Ovary (tissue), 9 donors: ENCODE results near the gene ZNF423. TPM values are rescaled to one million over a fixed set of nuclear protein-coding genes. Genes with fewer than 3 reads are reported as not detected.

Experiments
- DNase-seq, 5 donors: peaks; one replicate each; pipeline ENCODE4 v3.0.0-alpha.2; 2019 to 2020
- H3K27ac ChIP-seq, 2 donors: fragments of 200-600 bp; one replicate each; pipeline versions ENCODE4 v1.5.1 to v1.8.0; 2019 to 2022
- H3K27me3 ChIP-seq: fragments of 200-600 bp; one replicate; pipeline ENCODE4 v1.8.0; 2022
- H3K36me3 ChIP-seq: fragments of 200-600 bp; sonication (generic); one replicate; pipeline ENCODE4 v1.5.1; 2019
- H3K4me1 ChIP-seq: one replicate; pipeline ENCODE4 v1.8.1; 2013; ENCODE audit warnings: mild to moderate bottlenecking, moderate library complexity; ENCODE audit not compliant: insufficient read depth
- H3K4me3 ChIP-seq: fragments of 200-600 bp; sonication (generic); one replicate; pipeline ENCODE4 v1.5.1; 2017
- H3K9me3 ChIP-seq, 2 donors: fragments of 200-600 bp in 1 of 2; sonication (generic) in 1 of 2; one replicate each; pipeline versions ENCODE4 v1.5.1 to v1.8.1; 2013 to 2019; ENCODE audit warnings: mild to moderate bottlenecking in 1 of 2, moderate library complexity in 1 of 2
- EP300 ChIP-seq: sonication (generic); formaldehyde crosslinking; IDR thresholded peaks from one replicate; pipeline ENCODE4 v1.6.1; 2017; ENCODE audit warnings: antibody characterized with exemption
- POLR2A ChIP-seq: fragments of 450-650 bp; IDR thresholded peaks from one replicate; pipeline ENCODE4 v1.6.1; 2017; ENCODE audit warnings: antibody characterized with exemption, mild to moderate bottlenecking, moderate library complexity
- WGBS, 3 donors: extraction: QIAGEN DNeasy Blood & Tissue Kit in 1 of 3; methylation state at CpG; one replicate each; pipeline versions ENCODE4 v1.1.5 to v1.1.7; 2013 to 2017; 5-methylcytosine and 5-hydroxymethylcytosine counted together
- intact Hi-C, 4 donors: fragments of 100-400 bp; cut with DNase I; formaldehyde crosslinking; loops; one replicate each; pipeline versions ENCODE4 v1.11.0 to v1.15.1; 2022 to 2023
- polyA plus RNA-seq, 2 donors: library from polyadenylated mRNA; stranded (reverse); fragments of 200-250 nt in 1 of 2; fragments of 350-450 nt in 1 of 2; fragmentation: Illumina TruSeq in 1 of 2; extraction: RNeasy Lipid Tissue Mini Kit (QIAGEN cat#74804) in 1 of 2; gene quantifications; one replicate each; pipeline ENCODE4 v1.2.3, GENCODE V29; 2013 to 2014
- total RNA-seq, 7 donors: library from RNA; depleted of rRNA in 2 of 7; stranded (reverse); fragments of >200 nt in 2 of 7; fragmentation: NEBNext Ultra II Directional in 3 of 7; extraction: Animal tissue kit (Norgen Biotek cat#: 25700) in 3 of 7; gene quantifications; one replicate each; pipeline versions ENCODE4 v1.1.0 to v1.2.4, GENCODE V29; 2016 to 2023
- TF ChIP-seq, protein P1 (sequence below), 3 donors: fragments of 450-650 bp in 2 of 3; fragments of 200-600 bp in 1 of 3; IDR thresholded peaks; one replicate each; pipeline versions ENCODE4 v1.5.1 to v1.8.0; 2016 to 2022; ENCODE audit warnings: antibody characterized with exemption in 3 of 3, mild to moderate bottlenecking in 1 of 3
- donor health status: DM: no; HTN: no; CAD: no; lungs with moderate emphysema.
- donor health status: DM: no; HTN: no; CAD: no.
- donor health status: Bipolar disorder and iron deficiency.
- donor health status: DM: yes; HTN: yes; CAD: no.
- donor health status: DM: no; HTN: no; CAD: no.
- donor health status: DM: yes; HTN: yes; CAD: no.

ZNF423 gene
- total and polyA plus RNA-seq, 9 donors, result 3.3 to 40.3 (median 12.4) TPM

DNA sequence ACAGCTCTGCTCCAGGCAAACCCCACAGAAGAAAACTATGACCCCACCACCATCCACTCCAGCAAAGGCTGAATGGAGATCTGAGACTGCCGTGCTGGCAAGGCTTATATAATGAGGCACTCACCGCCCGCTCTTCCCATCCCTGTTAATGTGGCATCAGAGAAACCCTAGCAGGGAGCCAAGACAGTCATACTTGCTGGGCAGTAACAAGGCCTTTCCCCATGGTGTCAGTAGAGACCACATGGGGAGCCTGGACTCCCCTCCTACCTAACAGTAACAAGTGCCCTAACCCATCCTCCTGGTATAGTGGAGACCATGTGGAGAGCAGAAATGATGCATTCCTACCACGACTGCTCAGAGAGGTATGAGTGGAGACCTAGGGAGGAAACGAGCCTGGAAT, 247.1 kb downstream of the ZNF423 start:
- Histone ChIP-seq H3K27me3 (no peaks in the 10 kb centered on the region), H3K4me1 (no peaks in the 10 kb centered on the region), H3K36me3 (no peaks in the 10 kb centered on the region), H3K27ac (no peak overlapping the region), H3K9me3 (no peaks in the 10 kb centered on the region), H3K4me3 (no peak overlapping the region)
- WGBS, 3 donors, result 73 to 78% (median 77%) methylated on average over 5 of the region's 5 CpGs
- TF ChIP-seq, protein P1, sequence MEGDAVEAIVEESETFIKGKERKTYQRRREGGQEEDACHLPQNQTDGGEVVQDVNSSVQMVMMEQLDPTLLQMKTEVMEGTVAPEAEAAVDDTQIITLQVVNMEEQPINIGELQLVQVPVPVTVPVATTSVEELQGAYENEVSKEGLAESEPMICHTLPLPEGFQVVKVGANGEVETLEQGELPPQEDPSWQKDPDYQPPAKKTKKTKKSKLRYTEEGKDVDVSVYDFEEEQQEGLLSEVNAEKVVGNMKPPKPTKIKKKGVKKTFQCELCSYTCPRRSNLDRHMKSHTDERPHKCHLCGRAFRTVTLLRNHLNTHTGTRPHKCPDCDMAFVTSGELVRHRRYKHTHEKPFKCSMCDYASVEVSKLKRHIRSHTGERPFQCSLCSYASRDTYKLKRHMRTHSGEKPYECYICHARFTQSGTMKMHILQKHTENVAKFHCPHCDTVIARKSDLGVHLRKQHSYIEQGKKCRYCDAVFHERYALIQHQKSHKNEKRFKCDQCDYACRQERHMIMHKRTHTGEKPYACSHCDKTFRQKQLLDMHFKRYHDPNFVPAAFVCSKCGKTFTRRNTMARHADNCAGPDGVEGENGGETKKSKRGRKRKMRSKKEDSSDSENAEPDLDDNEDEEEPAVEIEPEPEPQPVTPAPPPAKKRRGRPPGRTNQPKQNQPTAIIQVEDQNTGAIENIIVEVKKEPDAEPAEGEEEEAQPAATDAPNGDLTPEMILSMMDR (IDR thresholded peaks at IDR 0.05), result peak in 1 of 3 donors; percentile 27
- TF ChIP-seq POLR2A, result no peak
- intact Hi-C loops, result loop anchor here in 2 of 4 donors (10.0 kb wide), 2 partner anchors 146 to 266 kb away; no protein-coding TSS in a partner anchor
- DNase-seq, result peak in 2 of 5 donors; percentile 22 to 40

DNA sequence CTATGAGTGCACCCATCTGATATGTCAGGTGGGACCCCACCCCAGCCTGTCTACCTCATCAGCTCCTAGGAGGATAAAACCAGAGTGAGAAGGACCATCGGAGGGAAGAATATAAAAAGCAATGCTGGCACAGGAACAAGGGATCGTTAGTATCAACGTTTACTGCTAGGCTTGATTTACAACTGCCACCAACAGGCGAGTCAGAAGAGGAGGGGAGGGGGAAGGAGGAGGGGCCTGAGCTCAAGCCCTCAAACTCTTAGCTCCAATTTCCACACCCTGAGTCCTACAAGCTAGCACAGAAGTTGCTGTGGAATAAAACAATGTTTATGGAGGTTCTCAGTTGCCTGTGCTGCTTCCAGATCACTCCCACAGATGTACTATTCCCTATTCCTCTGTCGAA, 247.8 kb downstream of the ZNF423 start:
- H3K27me3 ChIP-seq, result no peaks in the 10 kb centered on the region
- no peak overlapping the region for H3K27ac ChIP-seq
- TF ChIP-seq POLR2A, result no peak
- no peak for TF ChIP-seq EP300
- TF ChIP-seq, protein P1 (IDR thresholded peaks at IDR 0.05), result no peak
- H3K4me1 ChIP-seq, result no peaks in the 10 kb centered on the region
- 11 to 22% (median 15%) methylated on average over 5 of the region's 5 CpGs for WGBS, 3 donors
- intact Hi-C loops, result loop anchor here in 2 of 4 donors (10.0 kb wide), 2 partner anchors 147 to 267 kb away; no protein-coding TSS in a partner anchor
- no peaks in the 10 kb centered on the region for H3K9me3 ChIP-seq
- H3K36me3 ChIP-seq, result no peaks in the 10 kb centered on the region
- no peak for DNase-seq
- no peak overlapping the region for H3K4me3 ChIP-seq

DNA sequence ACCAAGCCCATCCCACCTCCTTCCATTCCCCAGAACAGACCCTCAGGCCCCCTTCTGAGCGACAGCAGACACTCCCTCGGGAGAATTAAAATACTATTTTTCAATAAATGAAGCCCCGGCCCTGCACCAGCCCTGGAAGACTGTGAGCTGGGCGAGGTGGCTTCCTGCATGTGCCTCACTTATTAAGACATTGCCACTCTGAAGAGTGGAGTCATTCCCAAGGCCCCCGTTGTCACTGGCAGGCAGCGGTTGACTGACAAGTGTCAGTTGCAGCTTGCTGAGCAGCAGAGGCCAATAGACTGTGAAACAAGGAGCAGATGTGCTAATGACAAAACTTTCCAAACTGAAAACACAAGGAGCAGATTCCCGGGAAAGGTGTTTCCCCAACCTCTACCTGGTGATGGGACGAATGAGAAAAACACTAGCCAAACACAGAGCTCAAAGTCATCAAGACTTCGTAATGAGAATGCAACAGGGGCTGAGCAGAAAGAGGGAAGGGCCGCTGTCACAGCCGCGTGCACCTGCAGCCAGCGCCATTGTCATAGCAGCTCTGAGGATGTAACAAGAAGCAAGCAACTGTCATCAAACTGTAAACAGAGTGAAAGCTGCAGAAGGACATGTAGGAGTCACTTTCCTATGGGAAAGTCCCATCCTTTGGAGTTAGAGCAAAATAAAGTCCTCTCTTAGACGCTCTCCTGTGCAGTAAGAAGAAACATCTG, 250.2 kb downstream of the ZNF423 start:
- Histone ChIP-seq H3K27me3 (no peaks in the 10 kb centered on the region), H3K36me3 (no peaks in the 10 kb centered on the region), H3K4me3 (no peak overlapping the region), H3K4me1 (no peaks in the 10 kb centered on the region), H3K27ac (no peak overlapping the region), H3K9me3 (no peaks in the 10 kb centered on the region)
- no peak for DNase-seq
- 92 to 93% (median 93%) methylated on average over 14 of the region's 14 CpGs for WGBS, 3 donors
- TF ChIP-seq, protein P1 (IDR thresholded peaks at IDR 0.05), result no peak
- TF ChIP-seq POLR2A (no peak), EP300 (no peak)
- intact Hi-C loops, result loop anchor here in 2 of 4 donors (10.0 kb wide), 2 partner anchors 149 to 269 kb away; no protein-coding TSS in a partner anchor

DNA sequence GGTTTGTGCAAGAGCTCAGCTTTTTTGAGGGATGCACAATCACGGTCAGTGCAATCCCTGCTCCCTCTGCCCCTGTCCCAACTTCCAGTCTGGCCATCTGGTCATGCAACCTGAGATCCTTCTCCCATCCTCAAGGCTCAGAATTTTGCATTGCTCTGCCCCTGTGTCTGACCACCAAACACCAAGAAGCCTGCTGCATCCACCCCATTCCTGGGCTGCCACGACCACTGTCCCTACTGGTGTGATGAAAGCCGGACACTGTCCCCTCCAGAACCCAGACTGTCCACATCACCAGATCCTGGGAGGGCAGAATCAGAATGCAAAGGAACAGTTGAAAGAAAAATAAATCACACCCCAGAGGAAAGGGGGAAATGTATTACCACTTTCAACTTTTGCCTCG, 251.3 kb downstream of the ZNF423 start:
- no peak for DNase-seq
- H3K9me3 ChIP-seq, result no peaks in the 10 kb centered on the region
- no peaks in the 10 kb centered on the region for H3K27me3 ChIP-seq
- no peak overlapping the region for H3K4me3 ChIP-seq
- H3K4me1 ChIP-seq, result no peaks in the 10 kb centered on the region
- TF ChIP-seq EP300 (no peak), POLR2A (no peak)
- TF ChIP-seq, protein P1 (IDR thresholded peaks at IDR 0.05), result no peak
- H3K36me3 ChIP-seq, result no peaks in the 10 kb centered on the region
- H3K27ac ChIP-seq, result no peak overlapping the region
- intact Hi-C loops, result loop anchor here in 2 of 4 donors (10.0 kb wide), 2 partner anchors 150 to 270 kb away; no protein-coding TSS in a partner anchor
- WGBS, 3 donors, result 93 to 97% (median 95%) methylated on average over 4 of the region's 4 CpGs
